ENCODE results near the gene IP6K2.
A peak's percentile ranks its signal among the peaks of the same experiment; 100 is the strongest.

- TF ChIP-seq CTCF (IDR thresholded peaks at IDR 0.05) (no peak), POLR2A (IDR thresholded peaks at IDR 0.05) (no peak), POLR2AphosphoS5 (IDR thresholded peaks at IDR 0.05) (peak in 2 of 3 donors; percentile 12 to 15)
These were observed 21.6 kb downstream of the IP6K2 start for GRCh38 chr3:48695393-48695753.

Measured in stomach (tissue), 4 donors.